K562 (cell line): ENCODE measurements around the gene KLC1. TPM values are rescaled to one million over a fixed set of nuclear protein-coding genes. Genes with fewer than 3 reads are reported as not detected.

Source experiments
- CREB1 ChIP-seq, 2 experiments: sonication (generic) in 1 of 2; formaldehyde crosslinking in 1 of 2; IDR thresholded peaks; 2 replicates each; pipeline versions ENCODE4 v1.6.1 to v1.8.0; 2012 to 2022; ENCODE audit warnings: inconsistent platforms in 1 of 2, mild to moderate bottlenecking in 1 of 2, missing genetic modification reagents in 1 of 2, moderate library complexity in 1 of 2
- EGR1 ChIP-seq: fragments of 450-650 bp; conservative IDR thresholded peaks from 2 replicates; pipeline ENCODE4 v1.6.1; 2017; ENCODE audit warnings: mild to moderate bottlenecking
- POLR2G ChIP-seq: fragments of 200-400 bp; formaldehyde crosslinking; IDR thresholded peaks from 2 replicates; pipeline ENCODE4 v1.6.1; 2017; ENCODE audit warnings: low read depth, mild to moderate bottlenecking, antibody characterized with exemption, low read length, moderate library complexity
- RBM25 ChIP-seq: fragments of 200-400 bp; formaldehyde crosslinking; IDR thresholded peaks from 2 replicates; pipeline ENCODE4 v1.6.1; 2018; ENCODE audit warnings: low read length, low read depth, moderate library complexity; ENCODE audit not compliant: severe bottlenecking
- TRIM24 ChIP-seq, 2 experiments: fragments of 450-650 bp; IDR thresholded peaks; 2 replicates each; pipeline ENCODE4 v1.6.1; 2016
- U2AF2 ChIP-seq: fragments of 200-400 bp; formaldehyde crosslinking; optimal IDR thresholded peaks from 2 replicates; pipeline ENCODE3; 2017; ENCODE audit warnings: low read depth, mild to moderate bottlenecking, low read length
- polyA plus RNA-seq, 8 experiments: library from polyadenylated mRNA; depleted of rRNA in 4 of 8; stranded (reverse) in 5 of 8; unstranded in 3 of 8; fragments of >200 nt; fragmentation: Nextera tagmentation in 2 of 8; fragmentation: Illumina TruSeq in 1 of 8; extraction: Ambion mirVana in 2 of 8; extraction: Trizol in 1 of 8; gene quantifications; 2 replicates each; pipeline versions ENCODE4 v1.2.1 to v1.2.3, GENCODE V29; 2011 to 2014; ENCODE audit warnings: inconsistent platforms in 1 of 8, missing spikeins in 1 of 8
- total RNA-seq, 7 experiments: library from RNA; depleted of rRNA in 6 of 7; stranded (reverse); fragments of >200 nt in 6 of 7; fragmentation: Illumina TruSeq in 2 of 7; extraction: Trizol in 2 of 7; gene quantifications; 2 replicates each; pipeline versions ENCODE4 v1.2.1 to v1.2.3, GENCODE V29; 2011 to 2021; ENCODE audit warnings: low replicate concordance in 1 of 7
- TF ChIP-seq, protein P1 (sequence below): sonication (generic); formaldehyde crosslinking; IDR thresholded peaks from 2 replicates; pipeline ENCODE4 v1.4.0; 2020; ENCODE audit warnings: mild to moderate bottlenecking, missing genetic modification reagents
- TF ChIP-seq, protein P2 (sequence below): sonication (generic); formaldehyde crosslinking; IDR thresholded peaks from 2 replicates; pipeline ENCODE4 v1.8.0; 2022; ENCODE audit warnings: missing genetic modification reagents, mild to moderate bottlenecking, moderate library complexity, borderline replicate concordance
- TF ChIP-seq, protein P3 (sequence below): fragments of 250-450 bp; sonication (Bioruptor Pico); IDR thresholded peaks from 2 replicates; pipeline ENCODE4 v1.9.0; 2021; ENCODE audit warnings: mild to moderate bottlenecking, inconsistent platforms
- TF ChIP-seq, protein P4 (sequence below): IDR thresholded peaks from 2 replicates; pipeline ENCODE4 v1.6.1; 2016; ENCODE audit warnings: missing genetic modification characterization, missing compliant biosample characterization
- TF ChIP-seq, protein P5 (sequence below): fragments of 450-650 bp; IDR thresholded peaks from 2 replicates; pipeline ENCODE4 v1.6.1; 2017; ENCODE audit warnings: antibody characterized with exemption, mild to moderate bottlenecking

KLC1 gene
- total and polyA plus RNA-seq, 9 of the 15 experiments (the other 6 are each of a cell fraction or from before 2014, with no cell fraction given), result 4.9 to 134 (median 54.8) TPM

DNA sequence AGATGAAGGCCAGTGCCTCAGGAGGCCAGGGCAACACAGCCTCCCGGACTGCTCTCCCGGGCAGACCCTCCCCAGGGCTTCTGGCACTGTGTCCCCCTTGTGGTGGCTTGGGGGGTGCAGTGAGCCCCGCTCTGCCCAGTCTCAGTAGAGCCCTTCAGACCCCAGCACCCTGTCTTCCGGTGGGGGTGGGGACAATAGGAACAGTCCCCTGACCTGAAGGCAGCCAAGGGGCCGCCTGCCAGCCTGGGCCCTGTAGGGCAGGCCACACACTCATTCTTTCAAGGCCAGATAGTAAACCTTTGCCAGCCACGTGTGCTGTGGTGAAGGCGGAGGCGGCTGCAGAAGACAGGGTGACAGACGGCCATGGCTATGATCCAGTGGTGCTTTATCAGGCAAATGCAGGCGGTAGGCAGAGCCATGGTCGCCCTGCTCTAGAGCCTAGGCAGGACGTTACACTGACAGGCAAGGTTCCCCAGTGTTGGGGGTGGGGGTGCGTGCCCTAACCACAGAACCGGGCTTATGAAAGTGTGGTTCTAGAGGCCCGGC is 101.6 kb downstream of the KLC1 start (continued):
- TF ChIP-seq, protein P1, sequence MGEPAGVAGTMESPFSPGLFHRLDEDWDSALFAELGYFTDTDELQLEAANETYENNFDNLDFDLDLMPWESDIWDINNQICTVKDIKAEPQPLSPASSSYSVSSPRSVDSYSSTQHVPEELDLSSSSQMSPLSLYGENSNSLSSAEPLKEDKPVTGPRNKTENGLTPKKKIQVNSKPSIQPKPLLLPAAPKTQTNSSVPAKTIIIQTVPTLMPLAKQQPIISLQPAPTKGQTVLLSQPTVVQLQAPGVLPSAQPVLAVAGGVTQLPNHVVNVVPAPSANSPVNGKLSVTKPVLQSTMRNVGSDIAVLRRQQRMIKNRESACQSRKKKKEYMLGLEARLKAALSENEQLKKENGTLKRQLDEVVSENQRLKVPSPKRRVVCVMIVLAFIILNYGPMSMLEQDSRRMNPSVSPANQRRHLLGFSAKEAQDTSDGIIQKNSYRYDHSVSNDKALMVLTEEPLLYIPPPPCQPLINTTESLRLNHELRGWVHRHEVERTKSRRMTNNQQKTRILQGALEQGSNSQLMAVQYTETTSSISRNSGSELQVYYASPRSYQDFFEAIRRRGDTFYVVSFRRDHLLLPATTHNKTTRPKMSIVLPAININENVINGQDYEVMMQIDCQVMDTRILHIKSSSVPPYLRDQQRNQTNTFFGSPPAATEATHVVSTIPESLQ (CRISPR knock-in tag), result no peak
- TF ChIP-seq, protein P2, sequence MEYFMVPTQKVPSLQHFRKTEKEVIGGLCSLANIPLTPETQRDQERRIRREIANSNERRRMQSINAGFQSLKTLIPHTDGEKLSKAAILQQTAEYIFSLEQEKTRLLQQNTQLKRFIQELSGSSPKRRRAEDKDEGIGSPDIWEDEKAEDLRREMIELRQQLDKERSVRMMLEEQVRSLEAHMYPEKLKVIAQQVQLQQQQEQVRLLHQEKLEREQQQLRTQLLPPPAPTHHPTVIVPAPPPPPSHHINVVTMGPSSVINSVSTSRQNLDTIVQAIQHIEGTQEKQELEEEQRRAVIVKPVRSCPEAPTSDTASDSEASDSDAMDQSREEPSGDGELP (CRISPR knock-in tag), result peak; percentile 47; the same call in 1 of the 2 replicates
- TF ChIP-seq CREB1 (IDR thresholded peaks at IDR 0.05), result no peak
- no peak for TF ChIP-seq CREB1 (CRISPR knock-in tag; IDR thresholded peaks at IDR 0.05)
- TF ChIP-seq POLR2G, result no peak
- TF ChIP-seq, protein P3, sequence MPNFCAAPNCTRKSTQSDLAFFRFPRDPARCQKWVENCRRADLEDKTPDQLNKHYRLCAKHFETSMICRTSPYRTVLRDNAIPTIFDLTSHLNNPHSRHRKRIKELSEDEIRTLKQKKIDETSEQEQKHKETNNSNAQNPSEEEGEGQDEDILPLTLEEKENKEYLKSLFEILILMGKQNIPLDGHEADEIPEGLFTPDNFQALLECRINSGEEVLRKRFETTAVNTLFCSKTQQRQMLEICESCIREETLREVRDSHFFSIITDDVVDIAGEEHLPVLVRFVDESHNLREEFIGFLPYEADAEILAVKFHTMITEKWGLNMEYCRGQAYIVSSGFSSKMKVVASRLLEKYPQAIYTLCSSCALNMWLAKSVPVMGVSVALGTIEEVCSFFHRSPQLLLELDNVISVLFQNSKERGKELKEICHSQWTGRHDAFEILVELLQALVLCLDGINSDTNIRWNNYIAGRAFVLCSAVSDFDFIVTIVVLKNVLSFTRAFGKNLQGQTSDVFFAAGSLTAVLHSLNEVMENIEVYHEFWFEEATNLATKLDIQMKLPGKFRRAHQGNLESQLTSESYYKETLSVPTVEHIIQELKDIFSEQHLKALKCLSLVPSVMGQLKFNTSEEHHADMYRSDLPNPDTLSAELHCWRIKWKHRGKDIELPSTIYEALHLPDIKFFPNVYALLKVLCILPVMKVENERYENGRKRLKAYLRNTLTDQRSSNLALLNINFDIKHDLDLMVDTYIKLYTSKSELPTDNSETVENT (CRISPR knock-in tag), result no peak
- TF ChIP-seq, protein P4, sequence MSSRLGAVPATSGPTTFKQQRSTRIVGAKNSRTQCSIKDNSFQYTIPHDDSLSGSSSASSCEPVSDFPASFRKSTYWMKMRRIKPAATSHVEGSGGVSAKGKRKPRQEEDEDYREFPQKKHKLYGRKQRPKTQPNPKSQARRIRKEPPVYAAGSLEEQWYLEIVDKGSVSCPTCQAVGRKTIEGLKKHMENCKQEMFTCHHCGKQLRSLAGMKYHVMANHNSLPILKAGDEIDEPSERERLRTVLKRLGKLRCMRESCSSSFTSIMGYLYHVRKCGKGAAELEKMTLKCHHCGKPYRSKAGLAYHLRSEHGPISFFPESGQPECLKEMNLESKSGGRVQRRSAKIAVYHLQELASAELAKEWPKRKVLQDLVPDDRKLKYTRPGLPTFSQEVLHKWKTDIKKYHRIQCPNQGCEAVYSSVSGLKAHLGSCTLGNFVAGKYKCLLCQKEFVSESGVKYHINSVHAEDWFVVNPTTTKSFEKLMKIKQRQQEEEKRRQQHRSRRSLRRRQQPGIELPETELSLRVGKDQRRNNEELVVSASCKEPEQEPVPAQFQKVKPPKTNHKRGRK (tag), result no peak
- no peak for TF ChIP-seq U2AF2
- TF ChIP-seq TRIM24 (IDR thresholded peaks at IDR 0.05), result peak; percentile 31; a peak in 2 of 4 replicates
- TF ChIP-seq, protein P5, sequence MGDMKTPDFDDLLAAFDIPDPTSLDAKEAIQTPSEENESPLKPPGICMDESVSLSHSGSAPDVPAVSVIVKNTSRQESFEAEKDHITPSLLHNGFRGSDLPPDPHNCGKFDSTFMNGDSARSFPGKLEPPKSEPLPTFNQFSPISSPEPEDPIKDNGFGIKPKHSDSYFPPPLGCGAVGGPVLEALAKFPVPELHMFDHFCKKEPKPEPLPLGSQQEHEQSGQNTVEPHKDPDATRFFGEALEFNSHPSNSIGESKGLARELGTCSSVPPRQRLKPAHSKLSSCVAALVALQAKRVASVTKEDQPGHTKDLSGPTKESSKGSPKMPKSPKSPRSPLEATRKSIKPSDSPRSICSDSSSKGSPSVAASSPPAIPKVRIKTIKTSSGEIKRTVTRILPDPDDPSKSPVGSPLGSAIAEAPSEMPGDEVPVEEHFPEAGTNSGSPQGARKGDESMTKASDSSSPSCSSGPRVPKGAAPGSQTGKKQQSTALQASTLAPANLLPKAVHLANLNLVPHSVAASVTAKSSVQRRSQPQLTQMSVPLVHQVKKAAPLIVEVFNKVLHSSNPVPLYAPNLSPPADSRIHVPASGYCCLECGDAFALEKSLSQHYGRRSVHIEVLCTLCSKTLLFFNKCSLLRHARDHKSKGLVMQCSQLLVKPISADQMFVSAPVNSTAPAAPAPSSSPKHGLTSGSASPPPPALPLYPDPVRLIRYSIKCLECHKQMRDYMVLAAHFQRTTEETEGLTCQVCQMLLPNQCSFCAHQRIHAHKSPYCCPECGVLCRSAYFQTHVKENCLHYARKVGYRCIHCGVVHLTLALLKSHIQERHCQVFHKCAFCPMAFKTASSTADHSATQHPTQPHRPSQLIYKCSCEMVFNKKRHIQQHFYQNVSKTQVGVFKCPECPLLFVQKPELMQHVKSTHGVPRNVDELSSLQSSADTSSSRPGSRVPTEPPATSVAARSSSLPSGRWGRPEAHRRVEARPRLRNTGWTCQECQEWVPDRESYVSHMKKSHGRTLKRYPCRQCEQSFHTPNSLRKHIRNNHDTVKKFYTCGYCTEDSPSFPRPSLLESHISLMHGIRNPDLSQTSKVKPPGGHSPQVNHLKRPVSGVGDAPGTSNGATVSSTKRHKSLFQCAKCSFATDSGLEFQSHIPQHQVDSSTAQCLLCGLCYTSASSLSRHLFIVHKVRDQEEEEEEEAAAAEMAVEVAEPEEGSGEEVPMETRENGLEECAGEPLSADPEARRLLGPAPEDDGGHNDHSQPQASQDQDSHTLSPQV, result peak; percentile 67
- TF ChIP-seq RBM25, result no peak
- TF ChIP-seq EGR1, result peak; percentile 73
